Sciatic nerve (tissue), 2 donors: Measurements from ENCODE around the gene INTS6L. TPM values are rescaled to one million over a fixed set of nuclear protein-coding genes. Genes with fewer than 3 reads are reported as not detected.

Experiments
- ATAC-seq: fragments of 200-7000 bp; cut with Tn5 transposase; one replicate; pipeline ENCODE4 v1.9.1; 2020; ENCODE audit warnings: mild to moderate bottlenecking, moderate library complexity
- DNase-seq: peaks from one replicate; pipeline ENCODE4 v3.0.0-alpha.2; 2020; ENCODE audit warnings: low spot score
- intact Hi-C: fragments of 100-400 bp; cut with DNase I; formaldehyde crosslinking; loops from one replicate; pipeline ENCODE4 v1.14.2; 2022
- total RNA-seq: library from RNA; stranded (reverse); fragmentation: NEBNext Ultra II Directional; extraction: Animal tissue kit (Norgen Biotek cat#: 25700); gene quantifications from one replicate; pipeline ENCODE4 v1.2.1, GENCODE V29; 2021
- donor health status: DM: no; HTN: no; CAD: no.
- donor health status: DM: no; HTN: no; CAD: no.

INTS6L gene
- total RNA-seq, 1 donor from 2014 or later = 11.8 TPM

DNA sequence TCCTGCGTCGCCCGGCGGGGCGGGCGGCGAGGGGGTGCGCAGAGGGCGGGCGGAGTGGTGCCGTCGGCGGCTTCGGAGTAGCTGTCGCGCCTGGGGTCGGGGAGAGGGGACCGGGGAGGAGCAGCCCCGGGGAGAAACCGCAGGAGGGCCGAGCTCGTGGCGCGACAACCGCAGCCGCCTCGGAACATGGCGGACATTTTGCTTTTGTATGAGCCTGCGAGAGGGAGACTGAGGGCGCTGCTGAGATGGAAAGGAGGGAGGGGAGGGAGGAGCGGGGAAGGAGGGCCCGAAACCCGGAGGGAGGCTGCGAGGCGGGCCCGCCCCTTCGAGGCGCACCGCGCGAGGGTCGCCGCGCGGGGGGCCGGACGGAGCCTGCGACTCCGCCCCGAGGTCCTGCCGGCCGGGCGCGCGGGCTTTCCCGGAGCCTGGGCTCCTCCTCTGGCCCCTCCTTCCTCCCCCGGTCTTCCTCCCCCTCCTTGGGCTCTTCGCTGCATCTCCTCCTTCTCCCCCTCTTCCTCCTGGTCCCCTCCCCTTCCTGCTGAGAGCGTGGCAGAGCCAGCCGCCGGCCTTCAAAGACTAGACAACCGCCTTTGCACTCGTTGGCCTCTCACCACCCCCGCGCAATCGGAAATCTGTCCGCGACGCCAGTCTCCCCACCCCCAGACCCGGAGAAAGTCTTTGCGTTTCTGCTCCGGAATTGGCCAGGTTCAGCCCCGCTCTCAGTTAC lies 1.1 kb downstream of the INTS6L start:
- intact Hi-C loops = no loop called here
- peak; percentile 94 for ATAC-seq
- peak; percentile 86 for DNase-seq

DNA sequence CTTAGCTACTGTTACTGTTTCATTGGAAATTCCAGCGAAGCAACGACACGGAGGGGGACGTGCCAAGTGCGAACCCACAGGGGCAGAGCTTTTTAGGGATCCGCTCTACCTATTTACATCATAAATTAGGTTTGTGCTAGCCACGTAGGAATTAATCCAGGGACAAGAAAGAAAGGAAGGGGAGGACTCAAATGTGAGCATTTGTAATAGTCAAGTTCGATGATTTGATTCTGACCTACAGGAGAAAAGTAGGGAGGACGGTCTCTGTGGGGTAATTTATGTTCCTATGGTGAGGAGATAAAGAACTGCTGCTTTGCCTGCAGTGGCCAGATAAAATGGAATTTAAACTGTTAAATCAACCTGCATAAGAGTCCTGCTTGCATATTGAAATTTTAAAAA lies 1.7 kb downstream of the INTS6L start:
- DNase-seq (no peak), ATAC-seq (no peak)
- intact Hi-C loops = no loop called here

- DNase-seq = no peak
- intact Hi-C loops = no loop called here
- ATAC-seq = no peak
Measured at GRCh38 chrX:135522878-135523693, 2.6 kb downstream of the INTS6L start.

- DNase-seq (no peak), ATAC-seq (no peak)
- intact Hi-C loops = no loop called here
Measured at GRCh38 chrX:135528254-135528653, 7.8 kb downstream of the INTS6L start.

GRCh38 chrX:135528756-135529155 lies 8.3 kb downstream of the INTS6L start:
- intact Hi-C loops = no loop called here
- no peak for DNase-seq
- no peak for ATAC-seq

- intact Hi-C loops = no loop called here
- no peak for ATAC-seq
Measured at GRCh38 chrX:135530097-135530496, 9.6 kb downstream of the INTS6L start.

GRCh38 chrX:135531813-135532212 lies 11.4 kb downstream of the INTS6L start:
- DNase-seq (no peak), ATAC-seq (no peak)
- intact Hi-C loops = no loop called here

More at GRCh38 chrX:135530097-135530496, 9.6 kb downstream of the INTS6L start:
- DNase-seq = no peak

GRCh38 chrX:135535077-135535940 lies 14.8 kb downstream of the INTS6L start:
- intact Hi-C loops = no loop called here
- no peak for ATAC-seq
- no peak for DNase-seq

GRCh38 chrX:135536877-135537276 lies 16.4 kb downstream of the INTS6L start:
- ATAC-seq = no peak
- intact Hi-C loops = no loop called here
- DNase-seq = no peak

DNA sequence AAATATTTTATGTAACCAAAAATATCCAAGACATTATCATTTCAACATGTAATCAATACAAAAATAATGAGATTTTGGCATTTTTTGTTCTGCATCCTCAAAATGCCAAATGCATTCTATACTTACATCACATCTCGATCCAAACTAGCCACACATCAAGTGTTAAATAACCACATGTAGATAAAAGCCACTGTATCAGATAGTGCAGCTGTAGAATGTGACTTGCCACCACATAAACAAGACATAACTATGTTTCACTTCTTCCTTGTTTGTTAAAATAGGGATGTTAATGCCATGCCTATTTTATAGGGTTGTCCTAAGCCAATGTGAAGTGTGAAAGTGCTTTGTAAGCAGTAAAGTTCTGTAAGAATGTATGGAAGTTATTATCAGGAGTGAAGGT lies 20.9 kb downstream of the INTS6L start:
- DNase-seq = no peak
- intact Hi-C loops = no loop called here
- ATAC-seq = no peak

GRCh38 chrX:135543172-135543571 lies 22.7 kb downstream of the INTS6L start:
- ATAC-seq = no peak
- intact Hi-C loops = no loop called here

GRCh38 chrX:135543924-135544323 lies 23.5 kb downstream of the INTS6L start:
- no peak for ATAC-seq
- no peak for DNase-seq
- intact Hi-C loops = no loop called here

More at GRCh38 chrX:135543172-135543571, 22.7 kb downstream of the INTS6L start:
- no peak for DNase-seq

GRCh38 chrX:135544338-135544948 lies 24.0 kb downstream of the INTS6L start:
- ATAC-seq = no peak

DNA sequence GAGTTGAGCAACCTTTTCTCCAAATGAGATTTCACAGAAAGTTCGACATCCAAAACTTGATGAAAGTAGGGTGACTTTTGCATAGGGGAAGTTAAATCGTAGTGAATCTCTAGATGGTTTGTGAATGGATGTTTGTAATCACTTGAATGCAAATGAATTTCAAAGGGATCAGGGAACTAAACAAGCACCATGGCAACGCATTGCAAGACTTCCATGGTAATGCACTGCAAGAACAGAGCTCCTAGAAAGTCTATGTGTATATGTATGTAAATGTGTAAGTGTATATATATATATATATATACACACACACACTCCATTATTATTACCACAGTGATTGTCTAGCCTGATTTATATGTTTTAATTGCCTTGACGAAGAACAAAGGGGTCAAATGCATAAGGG lies 27.3 kb downstream of the INTS6L start:
- no peak for ATAC-seq
- no peak for DNase-seq
- intact Hi-C loops = no loop called here

More at GRCh38 chrX:135544338-135544948, 24.0 kb downstream of the INTS6L start:
- DNase-seq = no peak
- intact Hi-C loops = no loop called here

GRCh38 chrX:135549519-135549918 lies 29.1 kb downstream of the INTS6L start:
- DNase-seq (no peak), ATAC-seq (no peak)
- intact Hi-C loops = no loop called here

GRCh38 chrX:135556055-135556454 lies 35.6 kb downstream of the INTS6L start:
- ATAC-seq (no peak), DNase-seq (no peak)
- intact Hi-C loops = no loop called here

- no peak for ATAC-seq
- DNase-seq = no peak
- intact Hi-C loops = no loop called here
Measured at GRCh38 chrX:135557344-135557743, 36.9 kb downstream of the INTS6L start.

GRCh38 chrX:135572436-135572835 lies 52.0 kb downstream of the INTS6L start:
- ATAC-seq (no peak), DNase-seq (no peak)
- intact Hi-C loops = no loop called here

- DNase-seq (no peak), ATAC-seq (no peak)
- intact Hi-C loops = no loop called here
Measured at GRCh38 chrX:135581496-135581895, 61.0 kb downstream of the INTS6L start.
